AG09309 (cell line): ENCODE data around the gene CPNE7.
A peak's percentile ranks its signal among the peaks of the same experiment; 100 is the strongest.
"Not testable (repeated sequence)": the region's sequence is repeated elsewhere in the genome, so short reads cannot be mapped to it uniquely, and the experiment has no call there.

Source experiments
- DNase-seq: peaks from one replicate; pipeline ENCODE4 v3.0.0-alpha.2; 2010; ENCODE audit warnings: low read depth
- H3K4me3 ChIP-seq: 2 replicates; pipeline ENCODE4 v1.5.1; 2011; ENCODE audit warnings: mild to moderate bottlenecking, low read depth, low read length, moderate library complexity; ENCODE audit not compliant: control insufficient read depth
- CTCF ChIP-seq: IDR thresholded peaks from 2 replicates; pipeline ENCODE4 v1.5.1; 2011; ENCODE audit warnings: mild to moderate bottlenecking, low read depth, low read length, inconsistent platforms; ENCODE audit not compliant: insufficient read depth, control insufficient read depth; ENCODE audit errors: missing control alignments

CPNE7 gene

GRCh38 chr16:89624777-89625761, 49.5 kb downstream of the CPNE7 start:
- no peak for DNase-seq
- no peak for TF ChIP-seq CTCF

GRCh38 chr16:89629827-89630610, 54.5 kb downstream of the CPNE7 start:
- no peak for DNase-seq
- no peak for TF ChIP-seq CTCF
- no peak overlapping the region for H3K4me3 ChIP-seq

More at GRCh38 chr16:89624777-89625761, 49.5 kb downstream of the CPNE7 start:
- H3K4me3 ChIP-seq = no peak overlapping the region

GRCh38 chr16:89633064-89633631, 57.6 kb downstream of the CPNE7 start:
- TF ChIP-seq CTCF = no peak
- H3K4me3 ChIP-seq = no peak overlapping the region
- peak; percentile 55 for DNase-seq

DNA sequence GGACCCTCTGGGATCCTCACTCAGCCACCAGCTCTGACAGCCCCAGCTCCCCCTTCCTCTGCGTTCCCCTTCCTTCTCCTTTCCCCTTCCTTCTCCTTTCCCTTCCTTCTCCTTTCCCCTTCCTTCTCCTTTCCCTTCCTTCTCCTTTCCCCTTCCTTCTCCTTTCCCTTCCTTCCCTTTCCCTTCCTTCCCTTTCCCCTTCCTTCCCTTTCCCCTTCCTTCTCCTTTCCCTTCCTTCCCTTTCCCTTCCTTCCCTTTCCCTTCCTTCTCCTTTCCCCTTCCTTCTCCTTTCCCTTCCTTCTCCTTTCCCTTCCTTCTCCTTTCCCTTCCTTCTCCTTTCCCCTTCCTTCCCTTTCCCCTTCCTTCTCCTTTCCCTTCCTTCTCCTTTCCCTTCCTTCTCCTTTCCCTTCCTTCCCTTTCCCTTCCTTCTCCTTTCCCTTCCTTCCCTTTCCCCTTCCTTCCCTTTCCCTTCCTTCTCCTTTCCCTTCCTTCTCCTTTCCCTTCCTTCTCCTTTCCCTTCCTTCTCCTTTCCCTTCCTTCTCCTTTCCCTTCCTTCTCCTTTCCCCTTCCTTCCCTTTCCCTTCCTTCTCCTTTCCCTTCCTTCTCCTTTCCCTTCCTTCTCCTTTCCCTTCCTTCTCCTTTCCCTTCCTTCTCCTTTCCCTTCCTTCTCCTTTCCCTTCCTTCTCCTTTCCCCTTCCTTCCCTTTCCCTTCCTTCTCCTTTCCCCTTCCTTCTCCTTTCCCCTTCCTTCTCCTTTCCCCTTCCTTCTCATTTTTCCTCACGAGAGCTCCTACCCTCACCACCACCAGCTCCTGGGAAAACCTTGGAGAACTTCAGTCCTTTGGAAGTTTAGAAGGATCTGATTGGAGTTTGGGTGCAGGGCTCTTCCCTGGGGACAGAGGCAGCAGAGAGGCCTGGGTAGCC, 59.2 kb downstream of the CPNE7 start:
- DNase-seq, H3K4me3 ChIP-seq: not testable (repeated sequence)

GRCh38 chr16:89636663-89637062, 61.1 kb downstream of the CPNE7 start:
- DNase-seq = no peak
- TF ChIP-seq CTCF = no peak

DNA sequence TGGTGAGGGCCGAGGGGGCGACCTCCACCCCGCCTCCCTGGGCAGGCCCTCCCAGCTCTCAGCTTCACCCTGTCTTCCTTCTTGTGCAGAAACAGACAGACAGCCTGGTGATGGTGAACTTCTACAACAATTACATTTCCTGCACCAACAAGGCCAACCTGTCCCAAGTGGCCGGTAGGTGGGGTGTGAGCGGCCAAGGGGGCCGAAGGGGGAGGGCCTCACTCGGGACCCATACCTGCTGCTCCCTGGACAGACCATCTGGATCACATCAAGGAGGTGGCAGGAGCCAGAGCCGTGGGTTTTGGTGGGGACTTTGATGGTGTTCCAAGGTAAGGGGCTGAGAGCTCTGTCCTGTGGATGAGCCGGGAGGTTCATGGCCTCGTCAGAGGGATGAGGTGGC, 61.8 kb downstream of the CPNE7 start:
- no peak for TF ChIP-seq CTCF
- no peak overlapping the region for H3K4me3 ChIP-seq
- DNase-seq = no peak

More at GRCh38 chr16:89636663-89637062, 61.1 kb downstream of the CPNE7 start:
- no peak overlapping the region for H3K4me3 ChIP-seq
